ENCODE data around the gene ATP8A2.

The ATP8A2 gene

GRCh38 chr13:25981060-25981459 lies 609.3 kb downstream of the ATP8A2 start:
- DNase-seq (ENCODE audit: low spot score) (no peak), ATAC-seq (ENCODE audit: low read depth) (no peak)
- H3K4me3 ChIP-seq (ENCODE audit: severe bottlenecking) = no peak overlapping the region
- no peaks in the 10 kb centered on the region for H3K27me3 ChIP-seq (ENCODE audit: insufficient read depth, poor library complexity, severe bottlenecking)
- H3K36me3 ChIP-seq (ENCODE audit: low read depth) = no peaks in the 10 kb centered on the region
- H3K27ac ChIP-seq (ENCODE audit: poor library complexity, severe bottlenecking) = no peak overlapping the region
- TF ChIP-seq CTCF (IDR thresholded peaks at IDR 0.05; ENCODE audit: poor library complexity, severe bottlenecking) = no peak
- no peaks in the 10 kb centered on the region for H3K9me3 ChIP-seq (ENCODE audit: severe bottlenecking)
- H3K4me1 ChIP-seq (ENCODE audit: insufficient read depth, poor library complexity, severe bottlenecking) = no peaks in the 10 kb centered on the region

- no peaks in the 10 kb centered on the region for H3K36me3 ChIP-seq (ENCODE audit: low read depth)
- H3K4me1 ChIP-seq (ENCODE audit: insufficient read depth, poor library complexity, severe bottlenecking) = no peaks in the 10 kb centered on the region
- no peak overlapping the region for H3K27ac ChIP-seq (ENCODE audit: poor library complexity, severe bottlenecking)
- DNase-seq (ENCODE audit: low spot score) = no peak
- no peak for TF ChIP-seq CTCF (IDR thresholded peaks at IDR 0.05; ENCODE audit: poor library complexity, severe bottlenecking)
- no peak for ATAC-seq (ENCODE audit: low read depth)
- no peaks in the 10 kb centered on the region for H3K9me3 ChIP-seq (ENCODE audit: severe bottlenecking)
- no peak overlapping the region for H3K4me3 ChIP-seq (ENCODE audit: severe bottlenecking)
- H3K27me3 ChIP-seq (ENCODE audit: insufficient read depth, poor library complexity, severe bottlenecking) = no peaks in the 10 kb centered on the region
These were observed 611.1 kb downstream of the ATP8A2 start for GRCh38 chr13:25982907-25983306.

DNA sequence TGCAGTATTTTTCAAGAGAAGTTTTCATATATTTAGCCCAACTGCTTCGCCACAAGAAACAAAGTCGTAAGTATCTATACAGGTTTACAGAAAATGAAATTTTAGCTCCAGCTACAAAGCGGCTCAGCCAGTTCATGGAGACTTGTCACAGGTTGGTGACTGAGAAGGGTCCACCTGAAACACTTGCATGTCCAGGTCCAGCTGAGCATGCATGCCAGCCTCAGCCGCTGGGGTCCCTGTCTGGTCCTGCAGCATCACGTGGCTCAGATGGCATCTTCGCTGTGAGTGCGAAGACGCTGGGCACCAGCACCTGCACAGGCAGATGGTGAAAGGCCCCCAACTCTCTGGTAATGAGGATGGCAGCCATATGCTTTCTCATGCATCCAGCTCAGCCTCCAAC lies 616.2 kb downstream of the ATP8A2 start:
- H3K9me3 ChIP-seq (ENCODE audit: severe bottlenecking) = no peaks in the 10 kb centered on the region
- H3K27ac ChIP-seq (ENCODE audit: poor library complexity, severe bottlenecking) = no peak overlapping the region
- ATAC-seq (ENCODE audit: low read depth) = no peak
- H3K27me3 ChIP-seq (ENCODE audit: insufficient read depth, poor library complexity, severe bottlenecking) = no peaks in the 10 kb centered on the region
- no peaks in the 10 kb centered on the region for H3K36me3 ChIP-seq (ENCODE audit: low read depth)
- TF ChIP-seq CTCF (IDR thresholded peaks at IDR 0.05; ENCODE audit: poor library complexity, severe bottlenecking) = no peak
- no peak for DNase-seq (ENCODE audit: low spot score)
- no peaks in the 10 kb centered on the region for H3K4me1 ChIP-seq (ENCODE audit: insufficient read depth, poor library complexity, severe bottlenecking)
- no peak overlapping the region for H3K4me3 ChIP-seq (ENCODE audit: severe bottlenecking)

GRCh38 chr13:25988661-25989060 lies 616.9 kb downstream of the ATP8A2 start:
- H3K36me3 ChIP-seq (ENCODE audit: low read depth) = no peaks in the 10 kb centered on the region
- DNase-seq (ENCODE audit: low spot score) (no peak), ATAC-seq (ENCODE audit: low read depth) (no peak)
- TF ChIP-seq CTCF (IDR thresholded peaks at IDR 0.05; ENCODE audit: poor library complexity, severe bottlenecking) = no peak
- no peaks in the 10 kb centered on the region for H3K9me3 ChIP-seq (ENCODE audit: severe bottlenecking)
- no peak overlapping the region for H3K27ac ChIP-seq (ENCODE audit: poor library complexity, severe bottlenecking)
- H3K27me3 ChIP-seq (ENCODE audit: insufficient read depth, poor library complexity, severe bottlenecking) = no peaks in the 10 kb centered on the region
- no peak overlapping the region for H3K4me3 ChIP-seq (ENCODE audit: severe bottlenecking)
- no peaks in the 10 kb centered on the region for H3K4me1 ChIP-seq (ENCODE audit: insufficient read depth, poor library complexity, severe bottlenecking)

DNA sequence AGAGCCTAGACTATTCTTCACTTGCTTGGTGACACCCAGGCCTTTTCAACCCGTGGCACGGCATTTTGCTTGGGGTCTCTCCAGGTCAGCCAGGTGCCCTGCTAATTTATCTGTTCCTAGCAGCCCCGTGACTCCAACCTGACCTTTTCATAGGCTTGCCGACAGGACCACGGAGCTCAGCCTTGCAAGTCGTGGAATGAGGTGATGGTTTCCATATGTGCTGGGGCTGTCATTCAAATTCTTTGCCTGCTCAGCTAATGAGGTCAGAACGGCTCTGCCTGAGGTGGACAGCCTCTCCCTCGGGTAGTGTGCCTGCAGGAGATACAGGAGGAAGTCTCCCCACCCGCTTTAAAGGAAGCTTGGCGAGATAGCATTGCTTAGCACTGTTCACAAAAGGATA lies 619.0 kb downstream of the ATP8A2 start:
- Histone ChIP-seq H3K9me3 (ENCODE audit: severe bottlenecking) (no peaks in the 10 kb centered on the region), H3K4me3 (ENCODE audit: severe bottlenecking) (no peak overlapping the region), H3K36me3 (ENCODE audit: low read depth) (no peaks in the 10 kb centered on the region), H3K27ac (ENCODE audit: poor library complexity, severe bottlenecking) (no peak overlapping the region), H3K4me1 (ENCODE audit: insufficient read depth, poor library complexity, severe bottlenecking) (no peaks in the 10 kb centered on the region), H3K27me3 (ENCODE audit: insufficient read depth, poor library complexity, severe bottlenecking) (no peaks in the 10 kb centered on the region)
- TF ChIP-seq CTCF (IDR thresholded peaks at IDR 0.05; ENCODE audit: poor library complexity, severe bottlenecking) = no peak
- ATAC-seq (ENCODE audit: low read depth) (no peak), DNase-seq (ENCODE audit: low spot score) (no peak)

All from RWPE2 (cell line).